Vagina (tissue), 2 donors: ENCODE results near the gene NKAIN2.
A peak's percentile ranks its signal among the peaks of the same experiment; 100 is the strongest.

ENCODE experiments used
- POLR2A ChIP-seq, 2 donors: fragments of 450-650 bp; IDR thresholded peaks; one replicate each; pipeline ENCODE4 v1.6.1; 2017; ENCODE audit warnings: antibody characterized with exemption in 2 of 2, mild to moderate bottlenecking in 2 of 2, moderate library complexity in 2 of 2
- POLR2AphosphoS5 ChIP-seq, 2 donors: sonication (generic); formaldehyde crosslinking; IDR thresholded peaks; one replicate each; pipeline ENCODE4 v1.9.0; 2017; ENCODE audit warnings: antibody characterized with exemption in 2 of 2, mild to moderate bottlenecking in 2 of 2, low read depth in 1 of 2; ENCODE audit not compliant: insufficient read depth in 1 of 2
- TF ChIP-seq, protein P1 (sequence below), 3 experiments: fragments of 450-650 bp in 2 of 3; fragments of 200-600 bp in 1 of 3; sonication (generic) in 1 of 3; IDR thresholded peaks; one replicate each; pipeline ENCODE4 v1.5.1; 2017 to 2019; ENCODE audit warnings: antibody characterized with exemption in 3 of 3, mild to moderate bottlenecking in 2 of 3, moderate library complexity in 2 of 3

DNA sequence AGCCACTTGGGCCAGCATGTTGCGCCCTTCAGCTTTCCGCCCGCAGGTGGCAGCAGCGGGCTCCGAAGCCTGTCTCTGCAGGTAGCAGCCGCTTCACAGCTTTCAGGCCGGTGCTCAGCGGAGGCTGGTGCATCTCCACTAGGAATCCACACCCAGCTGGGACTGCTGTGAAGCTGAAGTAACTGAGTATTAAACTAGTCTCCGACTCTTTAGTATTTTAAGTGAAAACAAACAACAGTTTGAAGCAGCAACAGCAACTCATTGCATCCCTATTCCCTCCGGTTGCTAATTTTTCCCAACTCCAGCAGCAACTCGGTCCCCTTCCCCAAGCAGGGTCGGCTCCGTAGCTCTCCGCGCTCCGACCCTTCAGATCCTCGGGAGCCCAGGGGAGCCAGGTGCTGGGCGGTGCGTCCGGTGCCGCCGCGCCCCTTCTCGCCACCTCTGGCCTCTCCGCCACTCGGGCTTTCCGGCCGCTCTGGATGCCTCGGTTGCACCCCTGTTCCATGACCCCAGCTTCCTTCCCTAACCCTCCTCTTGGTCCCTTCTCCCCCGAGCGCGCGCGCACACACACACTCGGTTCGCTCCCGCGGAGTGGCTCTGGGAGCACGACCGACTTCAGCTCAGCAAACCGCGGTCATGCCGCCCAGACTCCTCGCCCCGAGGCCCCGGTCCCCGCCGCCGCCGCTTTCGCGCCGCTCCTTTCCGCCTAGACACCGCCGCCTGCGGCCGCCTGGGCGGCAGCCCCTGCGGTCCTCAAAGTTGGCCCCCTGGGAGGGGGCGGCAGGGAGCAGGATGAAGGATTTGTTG lies 765 bp upstream of the NKAIN2 start:
- TF ChIP-seq, protein P1, sequence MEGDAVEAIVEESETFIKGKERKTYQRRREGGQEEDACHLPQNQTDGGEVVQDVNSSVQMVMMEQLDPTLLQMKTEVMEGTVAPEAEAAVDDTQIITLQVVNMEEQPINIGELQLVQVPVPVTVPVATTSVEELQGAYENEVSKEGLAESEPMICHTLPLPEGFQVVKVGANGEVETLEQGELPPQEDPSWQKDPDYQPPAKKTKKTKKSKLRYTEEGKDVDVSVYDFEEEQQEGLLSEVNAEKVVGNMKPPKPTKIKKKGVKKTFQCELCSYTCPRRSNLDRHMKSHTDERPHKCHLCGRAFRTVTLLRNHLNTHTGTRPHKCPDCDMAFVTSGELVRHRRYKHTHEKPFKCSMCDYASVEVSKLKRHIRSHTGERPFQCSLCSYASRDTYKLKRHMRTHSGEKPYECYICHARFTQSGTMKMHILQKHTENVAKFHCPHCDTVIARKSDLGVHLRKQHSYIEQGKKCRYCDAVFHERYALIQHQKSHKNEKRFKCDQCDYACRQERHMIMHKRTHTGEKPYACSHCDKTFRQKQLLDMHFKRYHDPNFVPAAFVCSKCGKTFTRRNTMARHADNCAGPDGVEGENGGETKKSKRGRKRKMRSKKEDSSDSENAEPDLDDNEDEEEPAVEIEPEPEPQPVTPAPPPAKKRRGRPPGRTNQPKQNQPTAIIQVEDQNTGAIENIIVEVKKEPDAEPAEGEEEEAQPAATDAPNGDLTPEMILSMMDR (IDR thresholded peaks at IDR 0.05) = peak; percentile 54 to 59 (median 55)
- TF ChIP-seq POLR2A (IDR thresholded peaks at IDR 0.05) = no peak
- TF ChIP-seq POLR2AphosphoS5 (IDR thresholded peaks at IDR 0.05; ENCODE audit: insufficient read depth in 1 of 2, low read depth in 1 of 2) = no peak
